Activated T-cell treated with anti-CD3 and anti-CD28 coated beads, Interleukin-2, amount 50 U/mL, for 4 hours (primary cell): Measurements from ENCODE around the gene PPP1R14C. TPM values are rescaled to one million over a fixed set of nuclear protein-coding genes. Genes with fewer than 3 reads are reported as not detected.

ENCODE experiments used
- ATAC-seq, 2 donors: fragments of 200-7000 bp; cut with Tn5 transposase; one replicate each; pipeline ENCODE4 v1.10.0; 2021
- DNase-seq: peaks from one replicate; pipeline ENCODE4 v3.0.0-alpha.2; 2020
- H3K27me3 Mint-ChIP-seq: one replicate; pipeline ENCODE4 v1.8.0; 2021; ENCODE audit warnings: low read depth, mixed read lengths
- H3K36me3 Mint-ChIP-seq: one replicate; pipeline ENCODE4 v1.8.0; 2022; ENCODE audit warnings: mixed read lengths; ENCODE audit not compliant: insufficient read depth
- H3K4me1 Mint-ChIP-seq: one replicate; pipeline ENCODE4 v1.8.0; 2021; ENCODE audit warnings: low read depth, mixed read lengths
- H3K4me3 Mint-ChIP-seq: one replicate; pipeline ENCODE4 v1.8.0; 2021; ENCODE audit warnings: mild to moderate bottlenecking, moderate library complexity, mixed read lengths
- H3K9me3 Mint-ChIP-seq: one replicate; pipeline ENCODE4 v1.8.0; 2021; ENCODE audit warnings: mixed read lengths
- total RNA-seq, 3 donors: library from RNA; stranded (reverse); gene quantifications; one replicate each; pipeline ENCODE4 v1.2.1, GENCODE V29; 2021

Gene PPP1R14C
- total RNA-seq, 3 donors from 2014 or later, result 0.18 to 0.52 TPM; not detected in 1

GRCh38 chr6:150261997-150262697 lies 119.3 kb downstream of the PPP1R14C start:
- DNase-seq (no peak), ATAC-seq (no peak)
- Mint-ChIP-seq H3K4me1 (peaks cover 7% of the 10 kb centered on the region), H3K4me3 (no peak overlapping the region), H3K9me3 (no peaks in the 10 kb centered on the region), H3K27me3 (no peaks in the 10 kb centered on the region), H3K36me3 (no peaks in the 10 kb centered on the region)

GRCh38 chr6:150263765-150264404 lies 121.0 kb downstream of the PPP1R14C start:
- Mint-ChIP-seq H3K9me3 (no peaks in the 10 kb centered on the region), H3K4me1 (peaks cover 7% of the 10 kb centered on the region), H3K27me3 (no peaks in the 10 kb centered on the region), H3K36me3 (no peaks in the 10 kb centered on the region), H3K4me3 (no peak overlapping the region)
- DNase-seq (no peak), ATAC-seq (no peak)

GRCh38 chr6:150266309-150266708 lies 123.5 kb downstream of the PPP1R14C start:
- no peak for DNase-seq

GRCh38 chr6:150266963-150267685 lies 124.3 kb downstream of the PPP1R14C start:
- ATAC-seq, result no peak
- Mint-ChIP-seq H3K9me3 (no peaks in the 10 kb centered on the region), H3K4me1 (peaks cover 7% of the 10 kb centered on the region), H3K4me3 (no peak overlapping the region), H3K36me3 (no peaks in the 10 kb centered on the region), H3K27me3 (peaks cover 6% of the 10 kb centered on the region)
- DNase-seq, result no peak

More at GRCh38 chr6:150266309-150266708, 123.5 kb downstream of the PPP1R14C start:
- peaks cover 6% of the 10 kb centered on the region for H3K27me3 Mint-ChIP-seq
- no peaks in the 10 kb centered on the region for H3K36me3 Mint-ChIP-seq
- no peaks in the 10 kb centered on the region for H3K9me3 Mint-ChIP-seq
- peaks cover 7% of the 10 kb centered on the region for H3K4me1 Mint-ChIP-seq
- no peak overlapping the region for H3K4me3 Mint-ChIP-seq
- no peak for ATAC-seq

- H3K9me3 Mint-ChIP-seq, result no peaks in the 10 kb centered on the region
- H3K36me3 Mint-ChIP-seq, result no peaks in the 10 kb centered on the region
- H3K27me3 Mint-ChIP-seq, result peaks cover 6% of the 10 kb centered on the region
- no peak overlapping the region for H3K4me3 Mint-ChIP-seq
- no peak for DNase-seq
- no peak for ATAC-seq
- peaks cover 7% of the 10 kb centered on the region for H3K4me1 Mint-ChIP-seq
These were observed 125.1 kb downstream of the PPP1R14C start for GRCh38 chr6:150267686-150268561.

GRCh38 chr6:150269130-150269856 lies 126.4 kb downstream of the PPP1R14C start:
- ATAC-seq, result no peak

GRCh38 chr6:150269857-150270223 lies 127.0 kb downstream of the PPP1R14C start:
- no peak for DNase-seq
- H3K4me3 Mint-ChIP-seq, result no peak overlapping the region

More at GRCh38 chr6:150269130-150269856, 126.4 kb downstream of the PPP1R14C start:
- no peak overlapping the region for H3K4me3 Mint-ChIP-seq
- DNase-seq, result no peak
- H3K36me3 Mint-ChIP-seq, result no peaks in the 10 kb centered on the region
- no peaks in the 10 kb centered on the region for H3K9me3 Mint-ChIP-seq
- H3K27me3 Mint-ChIP-seq, result peaks cover 6% of the 10 kb centered on the region
- peaks cover 3% of the 10 kb centered on the region for H3K4me1 Mint-ChIP-seq

GRCh38 chr6:150270330-150271052 lies 127.6 kb downstream of the PPP1R14C start:
- no peaks in the 10 kb centered on the region for H3K36me3 Mint-ChIP-seq
- DNase-seq (no peak), ATAC-seq (no peak)
- H3K9me3 Mint-ChIP-seq, result no peaks in the 10 kb centered on the region
- H3K27me3 Mint-ChIP-seq, result peaks cover 10% of the 10 kb centered on the region
- H3K4me1 Mint-ChIP-seq, result no peaks in the 10 kb centered on the region
- H3K4me3 Mint-ChIP-seq, result no peak overlapping the region

More at GRCh38 chr6:150269857-150270223, 127.0 kb downstream of the PPP1R14C start:
- Mint-ChIP-seq H3K9me3 (no peaks in the 10 kb centered on the region), H3K27me3 (peaks cover 10% of the 10 kb centered on the region), H3K36me3 (no peaks in the 10 kb centered on the region), H3K4me1 (no peaks in the 10 kb centered on the region)
- ATAC-seq, result peak in 1 of 2 donors; percentile 50

GRCh38 chr6:150271172-150271500 lies 128.3 kb downstream of the PPP1R14C start:
- Mint-ChIP-seq H3K4me1 (no peaks in the 10 kb centered on the region), H3K27me3 (peaks cover 10% of the 10 kb centered on the region), H3K36me3 (no peaks in the 10 kb centered on the region), H3K9me3 (no peaks in the 10 kb centered on the region), H3K4me3 (no peak overlapping the region)
- no peak for ATAC-seq
- DNase-seq, result no peak

GRCh38 chr6:150271501-150272263 lies 128.8 kb downstream of the PPP1R14C start:
- H3K27me3 Mint-ChIP-seq, result peaks cover 10% of the 10 kb centered on the region

GRCh38 chr6:150272264-150272975 lies 129.6 kb downstream of the PPP1R14C start:
- Mint-ChIP-seq H3K9me3 (no peaks in the 10 kb centered on the region), H3K27me3 (peaks cover 12% of the 10 kb centered on the region), H3K4me1 (no peaks in the 10 kb centered on the region), H3K4me3 (no peak overlapping the region), H3K36me3 (no peaks in the 10 kb centered on the region)
- DNase-seq, result no peak
- no peak for ATAC-seq

More at GRCh38 chr6:150271501-150272263, 128.8 kb downstream of the PPP1R14C start:
- Mint-ChIP-seq H3K36me3 (no peaks in the 10 kb centered on the region), H3K4me1 (no peaks in the 10 kb centered on the region), H3K9me3 (no peaks in the 10 kb centered on the region), H3K4me3 (no peak overlapping the region)
- no peak for DNase-seq
- no peak for ATAC-seq

GRCh38 chr6:150272976-150273315 lies 130.1 kb downstream of the PPP1R14C start:
- DNase-seq (no peak), ATAC-seq (no peak)
- no peak overlapping the region for H3K4me3 Mint-ChIP-seq
- no peaks in the 10 kb centered on the region for H3K36me3 Mint-ChIP-seq
- H3K4me1 Mint-ChIP-seq, result no peaks in the 10 kb centered on the region
- H3K27me3 Mint-ChIP-seq, result peaks cover 13% of the 10 kb centered on the region
- no peaks in the 10 kb centered on the region for H3K9me3 Mint-ChIP-seq
